HCT116 (cell line): ENCODE measurements around the gene FOXD4L1.
"Not testable (repeated sequence)": the region's sequence is repeated elsewhere in the genome, so short reads cannot be mapped to it uniquely, and the experiment has no call there.

Source experiments
- ATF3 ChIP-seq: IDR thresholded peaks from 2 replicates; pipeline ENCODE4 v1.6.1; 2012
- CBX3 ChIP-seq: IDR thresholded peaks from 2 replicates; pipeline ENCODE4 v1.6.1; 2012; ENCODE audit warnings: low read depth
- CEBPB ChIP-seq: IDR thresholded peaks from 2 replicates; pipeline ENCODE4 v1.6.1; 2012; ENCODE audit warnings: low read depth
- CTCF ChIP-seq, 3 experiments: fragments of 200-600 bp in 1 of 3; sonication (generic) in 1 of 3; IDR thresholded peaks in 2 of 3; conservative IDR thresholded peaks in 1 of 3; 2 replicates each; pipeline ENCODE4 v1.5.1; 2012 to 2017; ENCODE audit warnings: low read depth in 2 of 3, low read length in 2 of 3, antibody characterized with exemption in 1 of 3, borderline replicate concordance in 1 of 3, control low read depth in 1 of 3, mild to moderate bottlenecking in 1 of 3, mixed read lengths in 1 of 3, mixed run types in 1 of 3, moderate library complexity in 1 of 3; ENCODE audit not compliant: insufficient read depth in 1 of 3
- EGR1 ChIP-seq: IDR thresholded peaks from 2 replicates; pipeline ENCODE4 v1.6.1; 2012; ENCODE audit warnings: low read depth
- EZH2 ChIP-seq: fragments of 200-600 bp; sonication (generic); IDR thresholded peaks from 2 replicates; pipeline ENCODE4 v1.6.1; 2017; ENCODE audit warnings: antibody characterized with exemption, mixed run types
- EZH2phosphoT487 ChIP-seq: fragments of 200-600 bp; IDR thresholded peaks from 2 replicates; pipeline ENCODE4 v1.6.1; 2018; ENCODE audit warnings: antibody characterized with exemption, borderline replicate concordance
- JUND ChIP-seq: IDR thresholded peaks from 2 replicates; pipeline ENCODE4 v1.6.1; 2012
- POLR2A ChIP-seq: IDR thresholded peaks from 2 replicates; pipeline ENCODE4 v1.7.0; 2011; ENCODE audit warnings: borderline replicate concordance; ENCODE audit not compliant: insufficient read depth, insufficient read length; ENCODE audit errors: extremely low read depth
- POLR2AphosphoS5 ChIP-seq: IDR thresholded peaks from 2 replicates; pipeline ENCODE4 v1.6.1; 2011; ENCODE audit warnings: mild to moderate bottlenecking, low read depth, low read length, moderate library complexity
- RAD21 ChIP-seq: IDR thresholded peaks from 2 replicates; pipeline ENCODE4 v1.6.1; 2012; ENCODE audit warnings: low read depth, mild to moderate bottlenecking
- REST ChIP-seq: IDR thresholded peaks from 2 replicates; pipeline ENCODE4 v1.6.1; 2012; ENCODE audit warnings: low read depth
- ZBTB33 ChIP-seq: IDR thresholded peaks from 2 replicates; pipeline ENCODE4 v1.6.1; 2011; ENCODE audit warnings: mild to moderate bottlenecking, low read length, moderate library complexity; ENCODE audit not compliant: insufficient replicate concordance; ENCODE audit errors: extremely low read depth

- TF ChIP-seq JUND; EZH2; CTCF (IDR thresholded peaks at IDR 0.05 in 2 of 3, conservative IDR thresholded peaks at IDR 0.05 in 1 of 3; ENCODE audit: borderline replicate concordance in 1 of 3, insufficient read depth in 1 of 3, low read depth in 2 of 3, low read length in 2 of 3); CEBPB; POLR2A; EZH2phosphoT487; EGR1; ZBTB33; ATF3; REST; POLR2AphosphoS5; CBX3; RAD21: not testable (repeated sequence)
Observed at GRCh38 chr2:113515995-113516394, 17.5 kb downstream of the FOXD4L1 start.
